TTC549 (cell line): ENCODE measurements around the gene MUSK.
"Not testable (repeated sequence)": the region's sequence is repeated elsewhere in the genome, so short reads cannot be mapped to it uniquely, and the experiment has no call there.

Experiments used
- FAIRE-seq: peaks from 2 replicates; lab custom pipeline; 2012; peaks lifted over from hg19 to GRCh38; lab: Jason Lieb, UNC

The MUSK gene

DNA sequence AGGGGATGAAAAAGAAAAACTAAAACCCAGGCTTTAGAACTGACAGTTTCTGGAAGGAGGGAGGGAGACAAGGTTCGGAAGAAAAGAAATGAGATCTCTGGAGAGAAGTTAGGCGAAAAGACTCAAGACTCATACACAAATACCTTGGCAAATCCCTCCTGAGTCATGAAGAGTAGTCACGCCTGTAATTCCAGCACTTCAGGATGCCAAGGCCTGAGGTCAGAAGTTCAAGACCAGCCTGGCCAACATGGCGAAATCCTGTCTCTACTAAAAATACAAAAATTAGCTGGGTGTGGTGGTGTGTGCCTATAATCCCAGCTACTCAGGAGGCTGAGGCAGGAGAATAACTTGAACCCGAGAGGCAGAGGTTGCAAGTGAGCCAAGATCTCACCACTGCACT is 27.3 kb downstream of the MUSK start:
- not testable (repeated sequence) for FAIRE-seq

DNA sequence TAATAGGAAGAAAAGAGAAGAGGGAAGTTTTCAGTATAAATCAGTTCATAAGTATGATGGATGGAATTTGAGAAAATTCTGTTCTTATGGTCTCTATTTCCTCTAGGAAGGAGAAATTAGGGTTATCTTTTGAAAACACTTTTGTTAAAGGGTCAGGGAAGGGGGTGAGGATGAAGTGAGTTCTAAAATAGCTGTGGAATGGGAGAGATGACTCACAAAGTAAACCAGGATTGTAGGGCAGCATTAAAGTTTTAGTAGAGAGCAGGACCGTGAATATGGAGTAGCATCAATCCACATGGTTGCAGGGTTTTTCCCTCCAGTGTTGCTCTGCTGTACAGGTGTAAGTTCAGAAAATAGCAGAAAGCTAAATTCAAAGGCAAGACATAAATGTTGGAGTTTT is 32.4 kb downstream of the MUSK start:
- no peak for FAIRE-seq

DNA sequence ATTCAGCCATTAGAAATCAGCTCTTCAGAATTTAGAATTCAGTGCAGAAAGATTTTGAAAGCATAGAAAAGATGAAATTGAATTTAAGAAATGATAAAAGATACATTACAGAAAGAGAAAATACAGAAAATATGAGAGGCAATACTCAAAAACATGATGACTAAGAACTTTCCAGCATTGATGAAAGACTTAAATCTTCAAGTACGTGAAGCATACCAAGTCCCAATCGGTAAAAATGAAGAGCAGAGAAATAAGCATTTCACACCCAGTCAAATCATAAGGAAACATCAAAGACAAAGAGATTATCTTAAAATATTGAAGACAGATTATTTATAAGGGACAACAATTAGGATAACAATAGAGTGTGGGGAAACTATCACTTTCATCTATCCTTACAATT is 35.1 kb downstream of the MUSK start:
- FAIRE-seq: no peak

DNA sequence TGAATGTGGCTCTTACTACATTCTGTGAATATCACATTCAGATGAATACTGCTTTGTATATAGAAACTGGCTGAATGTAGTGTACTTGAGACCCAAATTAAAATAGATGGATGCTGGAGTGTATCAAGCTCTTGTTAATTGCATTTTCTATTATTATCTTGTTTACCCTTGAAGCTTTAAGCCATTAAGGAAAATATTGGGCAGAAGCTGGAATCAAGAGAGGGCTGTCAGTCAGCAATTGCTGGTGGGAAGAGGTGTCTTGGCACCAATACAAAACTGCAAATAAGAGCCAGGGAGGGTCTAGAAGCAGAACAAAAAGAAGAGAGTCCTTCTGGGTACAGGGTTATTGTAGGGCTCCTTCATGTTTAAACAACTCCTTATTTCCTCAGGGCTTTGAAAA is 38.8 kb downstream of the MUSK start:
- no peak for FAIRE-seq

DNA sequence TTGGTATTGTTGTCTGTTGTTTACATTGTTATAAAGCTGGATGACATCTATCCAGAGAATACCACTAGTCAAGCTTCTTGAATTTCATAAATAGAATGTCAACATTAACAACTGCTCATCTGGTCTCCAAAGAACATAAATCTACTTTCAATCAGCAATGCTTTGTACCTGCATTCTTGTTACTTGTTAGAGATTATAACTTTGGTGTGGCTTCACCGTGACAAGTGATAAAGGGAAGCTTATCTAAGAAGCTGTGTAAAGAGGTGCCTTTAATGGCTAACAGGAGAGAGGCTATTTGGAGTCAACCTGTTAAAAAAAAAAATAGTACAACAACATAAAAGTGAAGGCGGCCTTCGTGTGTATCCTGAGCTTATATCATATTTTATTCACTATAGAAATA is 41.8 kb downstream of the MUSK start:
- FAIRE-seq: no peak

DNA sequence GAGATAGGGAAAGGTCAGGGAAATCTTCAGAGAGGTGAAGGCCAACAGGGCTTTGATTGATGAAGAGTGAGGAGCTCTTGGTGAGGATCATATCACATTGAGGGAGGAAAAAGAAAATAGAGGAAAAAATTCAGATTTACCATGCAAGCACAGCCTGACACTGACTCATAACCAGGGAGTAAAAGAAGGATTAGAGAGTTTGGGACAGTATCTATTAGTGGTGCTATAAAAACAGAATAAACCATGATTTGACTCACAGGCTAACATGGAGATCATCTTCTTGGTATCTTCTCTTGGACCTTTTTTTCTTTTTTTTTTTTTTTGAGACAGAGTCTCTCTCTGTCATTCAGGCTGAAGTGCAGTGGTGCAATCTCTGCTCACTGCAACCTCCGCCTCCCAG is 44.4 kb downstream of the MUSK start:
- FAIRE-seq: no peak

DNA sequence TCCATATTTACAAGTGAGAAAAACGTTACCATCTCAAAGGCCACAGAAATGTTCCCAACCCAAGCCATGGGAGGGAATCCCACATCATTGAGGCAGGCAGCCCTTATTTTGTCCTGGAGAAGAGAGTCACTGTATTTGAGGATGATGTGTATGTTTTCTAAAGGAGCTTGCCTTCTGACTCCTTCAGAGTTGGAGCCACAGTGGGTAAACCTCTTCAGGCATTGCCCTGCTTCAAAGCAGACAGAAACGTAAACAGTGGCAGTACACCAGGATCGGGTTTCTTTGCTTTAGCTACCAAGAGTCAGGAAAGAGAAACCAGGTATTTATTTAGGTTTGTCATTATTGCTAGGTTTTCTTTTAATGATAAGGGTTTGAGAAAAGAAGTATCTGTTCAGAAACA is 45.7 kb downstream of the MUSK start:
- FAIRE-seq: no peak

DNA sequence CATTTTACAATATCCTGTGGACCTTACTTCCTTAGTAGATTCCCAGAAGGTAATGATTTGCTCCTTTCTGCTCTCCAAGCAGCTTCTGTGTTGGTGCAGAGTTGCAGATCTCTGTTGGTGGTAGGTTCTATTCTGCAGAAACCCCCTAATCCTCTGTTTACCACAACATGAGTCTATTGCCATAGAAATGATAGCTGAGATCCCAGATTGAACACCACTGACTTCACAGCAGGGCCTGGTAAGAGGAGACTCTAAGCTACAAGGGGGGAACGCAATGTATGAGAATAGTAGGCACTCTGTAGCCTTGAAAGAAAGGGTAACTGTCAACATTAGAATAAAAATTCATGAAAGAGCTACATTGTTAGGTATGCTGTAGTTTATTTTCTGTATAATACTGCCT is 59.5 kb downstream of the MUSK start:
- FAIRE-seq: no peak

DNA sequence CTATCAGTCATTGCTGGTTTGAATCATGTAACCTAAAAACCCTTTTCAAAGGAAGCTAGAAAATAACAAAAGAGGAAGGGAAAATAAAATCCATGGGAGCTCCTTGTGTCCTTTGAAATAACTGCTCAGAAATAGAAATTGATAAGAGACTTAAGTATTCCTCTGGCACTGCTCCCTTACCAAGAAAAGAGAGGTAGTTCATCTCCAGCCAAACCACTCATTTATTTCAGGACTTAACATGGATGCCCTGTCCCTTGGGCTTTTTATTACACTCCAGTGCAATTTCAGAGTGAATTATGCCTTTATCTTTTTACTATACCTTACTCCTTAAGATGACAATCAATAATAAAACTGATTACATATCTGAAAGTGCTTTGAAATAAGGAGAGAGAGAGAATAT is 61.0 kb downstream of the MUSK start:
- FAIRE-seq: no peak

DNA sequence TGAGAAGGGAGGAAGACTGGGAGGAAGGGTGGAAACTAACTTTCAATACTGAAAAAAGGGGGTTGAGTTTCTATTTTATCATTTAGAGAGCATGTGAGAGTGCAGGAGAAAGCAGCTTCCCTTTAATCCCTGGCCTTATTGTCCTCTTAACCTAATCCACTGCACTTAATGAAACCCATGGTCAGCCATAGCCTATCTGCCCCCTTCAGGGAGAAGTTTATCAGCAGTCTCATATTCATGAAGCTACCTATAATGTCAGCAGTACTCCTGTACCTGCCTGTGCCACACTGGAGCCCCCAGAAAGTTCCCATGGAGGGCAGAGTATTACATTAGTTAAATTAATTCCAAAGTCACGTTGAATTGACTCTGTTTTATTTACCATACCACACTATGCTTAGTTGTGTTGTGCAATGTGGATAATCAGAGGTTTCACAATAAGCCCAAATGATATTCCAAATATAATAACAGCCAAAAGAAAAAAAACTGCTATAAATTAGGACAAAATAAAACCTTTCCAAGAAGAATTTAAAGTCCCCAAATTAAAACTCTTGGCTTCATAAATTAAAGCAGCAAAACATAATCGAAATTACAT is 62.9 kb downstream of the MUSK start:
- no peak for FAIRE-seq

DNA sequence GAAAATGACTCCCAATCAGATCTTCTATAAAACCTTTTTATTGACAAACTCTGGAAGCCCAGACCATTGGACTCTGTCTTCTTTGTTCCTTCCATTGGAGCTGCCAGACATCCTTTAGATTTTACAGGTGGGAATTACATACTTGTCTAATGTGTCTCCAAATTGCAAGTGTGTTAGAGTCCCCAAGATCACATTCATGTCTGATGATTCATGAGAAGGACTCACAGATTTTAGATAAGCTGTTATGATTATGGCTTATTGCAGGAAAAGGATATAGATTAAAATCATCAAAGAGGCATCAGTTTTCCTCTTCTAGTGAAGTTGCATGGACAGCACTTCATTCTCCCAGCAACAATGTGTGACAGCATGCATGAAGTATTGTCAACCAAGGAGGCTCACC is 70.4 kb downstream of the MUSK start:
- FAIRE-seq: no peak

DNA sequence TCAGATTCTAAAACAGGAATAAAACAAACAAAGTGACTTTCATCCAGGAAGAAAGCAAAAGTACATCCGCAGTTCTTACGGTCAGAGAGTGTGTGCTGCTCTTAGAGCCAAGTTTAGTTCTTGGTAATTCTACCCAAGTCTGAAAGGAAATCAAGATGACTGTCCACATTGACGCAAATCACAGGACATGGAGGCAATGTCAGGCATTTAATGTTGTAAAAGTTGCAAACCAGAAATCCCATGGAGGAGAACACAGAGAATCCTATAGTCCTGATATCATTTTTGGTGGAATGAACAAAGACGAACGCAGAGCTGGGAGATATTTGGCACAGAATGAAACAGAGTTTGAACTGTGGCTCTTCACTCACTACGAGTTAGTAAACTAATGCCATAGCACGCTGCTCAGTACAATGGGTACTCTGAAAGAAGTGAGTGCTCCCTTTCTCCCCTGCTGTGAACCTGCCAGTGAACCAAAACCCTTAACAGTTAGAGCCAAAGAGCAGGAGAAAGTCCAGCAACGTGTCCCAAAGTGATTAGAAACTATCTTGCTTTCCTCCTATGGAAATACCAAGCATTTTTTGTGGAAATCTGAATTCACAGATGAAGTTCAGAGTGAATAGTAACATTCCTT is 74.3 kb downstream of the MUSK start:
- FAIRE-seq: no peak

DNA sequence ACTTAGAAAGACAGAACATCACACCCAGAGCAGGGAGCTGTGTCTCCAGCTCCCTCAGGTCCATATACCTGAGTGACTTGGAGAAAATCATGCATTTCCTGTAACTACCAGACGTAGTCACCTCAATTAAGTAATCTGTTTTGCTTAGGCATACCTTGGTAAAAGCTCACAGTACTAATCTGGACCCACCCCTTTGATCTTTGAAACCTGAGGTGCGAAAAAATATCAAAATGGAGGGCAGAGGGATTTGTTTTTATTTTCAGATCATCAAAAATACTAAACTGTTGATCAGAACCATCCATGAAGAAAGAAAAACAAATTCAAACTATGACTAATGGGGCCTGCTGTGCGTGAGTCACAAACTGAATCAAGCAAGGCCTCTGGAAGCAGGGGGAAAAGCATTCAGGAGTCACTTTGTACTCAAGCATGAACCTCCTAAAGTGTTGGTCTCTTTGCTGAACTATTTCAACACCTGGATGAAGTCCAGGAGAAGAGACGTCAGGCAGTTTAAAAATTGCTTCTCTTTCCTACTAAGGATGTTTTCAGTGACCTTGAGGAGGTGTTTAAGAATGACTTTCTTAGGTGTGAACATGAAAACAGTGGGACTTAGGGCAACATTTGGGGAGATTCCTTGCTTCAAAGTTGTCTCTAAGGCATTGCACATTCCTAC is 76.3 kb downstream of the MUSK start:
- FAIRE-seq: no peak

DNA sequence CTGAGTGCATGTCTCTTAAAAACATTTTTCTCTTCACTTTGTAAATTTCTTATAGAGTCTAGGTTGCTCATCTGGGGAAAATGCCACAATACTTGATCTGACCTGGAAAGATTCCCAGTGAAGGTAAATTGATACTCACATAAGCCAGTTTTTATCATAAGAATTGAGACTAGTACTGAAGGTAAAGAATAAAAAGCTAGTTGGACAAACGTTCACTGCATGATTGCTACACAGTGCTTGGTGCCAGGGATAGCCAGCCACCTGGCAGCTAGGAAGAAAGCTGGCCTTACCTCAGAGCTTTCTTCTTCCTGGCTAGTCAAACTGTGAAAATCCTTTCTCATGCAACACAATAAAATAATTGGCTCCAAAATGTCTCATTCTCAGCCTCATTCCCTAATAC is 77.1 kb downstream of the MUSK start:
- no peak for FAIRE-seq

DNA sequence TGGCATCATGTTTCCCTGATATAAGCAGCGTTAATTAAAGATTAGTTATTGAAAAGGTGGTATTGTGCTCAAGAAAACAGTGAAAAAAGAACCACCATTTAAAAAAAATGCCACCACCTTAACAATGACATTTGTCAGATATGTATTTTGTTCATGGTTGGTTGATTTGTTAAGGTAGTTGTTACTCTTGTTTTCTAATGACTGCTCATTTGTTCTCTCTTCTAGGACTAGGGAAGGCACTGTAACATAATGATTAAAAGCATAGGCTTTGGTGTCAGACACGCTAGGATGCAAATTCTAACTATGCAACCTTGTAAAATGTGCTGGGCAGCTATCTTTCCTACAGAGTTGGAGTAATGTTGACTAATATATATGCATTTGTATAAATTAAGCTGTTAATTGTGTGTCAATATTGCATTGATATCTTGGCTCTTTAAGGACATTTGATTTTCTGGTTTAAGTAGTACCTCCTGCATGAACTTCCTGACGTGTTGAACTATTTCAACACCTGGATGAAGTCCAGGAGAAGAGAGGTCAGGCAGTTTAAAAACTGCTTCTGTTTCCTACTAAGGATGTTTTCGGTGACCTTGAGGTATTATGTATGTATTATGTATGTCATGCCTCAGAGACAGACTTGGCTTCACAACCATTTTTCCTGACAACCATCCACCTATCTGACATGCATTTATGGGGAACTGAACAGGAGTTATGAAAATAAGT is 77.8 kb downstream of the MUSK start:
- FAIRE-seq: no peak

DNA sequence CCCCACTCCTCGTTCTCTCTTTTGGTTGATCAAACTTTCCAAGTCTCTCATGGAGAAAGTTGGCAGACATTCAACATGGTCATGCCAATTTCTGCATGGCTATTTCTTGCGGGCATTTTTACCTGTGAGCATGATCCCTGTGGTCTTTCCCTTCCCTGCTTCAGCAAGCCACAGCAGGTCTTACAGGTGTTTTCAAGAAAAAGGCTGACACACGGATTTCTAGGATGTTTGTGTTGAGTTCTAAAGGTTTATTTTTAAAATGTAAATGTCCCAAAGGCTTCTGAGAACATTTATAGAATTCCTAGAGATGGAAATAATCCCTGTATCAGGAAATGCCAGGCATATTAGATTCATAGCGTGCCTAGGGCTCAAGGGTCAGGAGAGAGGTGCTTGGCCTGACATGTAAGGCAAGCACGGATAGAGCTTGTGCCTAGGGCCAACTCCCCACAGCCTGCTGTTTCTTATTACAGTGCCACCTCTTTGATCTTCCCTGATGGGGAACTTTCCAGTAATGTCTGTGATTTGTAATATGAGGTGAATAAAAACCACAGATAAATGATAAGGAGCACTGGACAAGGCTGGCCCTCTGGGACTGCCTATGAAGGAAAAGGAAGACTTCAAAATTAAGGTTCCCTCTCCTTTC is 79.8 kb downstream of the MUSK start:
- FAIRE-seq: no peak

DNA sequence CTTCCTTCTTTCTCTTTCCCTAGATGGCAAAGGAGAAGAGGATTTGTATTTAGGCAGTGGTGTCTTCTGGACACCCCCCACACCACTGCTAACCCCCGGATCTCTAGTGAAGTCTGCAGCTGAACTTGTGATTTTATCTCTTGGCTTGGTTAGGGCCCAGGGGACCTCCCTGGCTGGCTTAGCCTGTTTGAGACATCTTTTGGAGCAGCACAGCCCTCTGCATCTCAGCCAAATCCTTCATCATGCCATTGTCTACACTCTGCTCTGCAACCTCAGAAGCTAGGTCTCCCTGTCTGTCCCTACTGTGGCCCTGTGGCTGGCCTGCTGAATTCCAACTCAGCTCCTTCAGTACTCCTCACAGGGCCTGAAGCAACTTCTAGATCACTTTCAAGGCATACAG is 81.7 kb downstream of the MUSK start:
- no peak for FAIRE-seq

DNA sequence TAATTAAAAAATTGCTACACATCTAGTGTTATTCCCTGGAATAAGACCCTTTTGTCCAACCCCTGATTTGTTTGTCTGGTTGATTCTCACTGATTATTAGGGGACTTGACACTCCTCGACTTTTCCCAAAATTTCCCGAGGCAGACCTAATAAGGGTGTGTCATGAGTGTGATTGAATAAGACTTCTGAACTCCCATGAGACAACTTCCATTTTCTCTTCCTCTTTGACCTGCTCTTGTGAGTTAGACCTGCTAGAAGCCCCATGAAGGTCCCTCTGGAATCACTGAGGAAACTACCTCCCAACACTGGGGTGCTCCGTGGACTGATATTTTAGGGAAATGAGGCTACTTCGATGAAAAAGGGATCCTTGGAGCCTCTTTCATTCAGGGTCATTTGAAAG is 83.4 kb downstream of the MUSK start:
- no peak for FAIRE-seq

DNA sequence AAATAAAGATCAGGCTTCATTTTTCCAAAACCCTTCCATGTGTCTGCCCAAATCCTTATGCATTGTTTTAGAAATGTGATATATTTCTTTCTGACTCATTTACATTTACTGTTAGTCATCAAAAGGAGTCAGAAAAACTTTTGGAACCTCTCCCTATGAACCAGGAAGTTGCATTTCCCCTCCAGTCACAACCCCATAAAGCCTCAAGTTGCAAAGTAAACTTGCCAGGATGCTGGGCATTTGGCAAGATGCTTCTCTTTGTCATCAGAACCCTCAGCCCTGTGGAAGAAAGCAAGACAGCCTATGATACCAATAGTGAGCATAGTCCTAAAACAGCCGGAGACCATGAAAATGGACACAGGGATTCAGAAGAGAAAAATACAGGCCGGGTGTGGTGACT is 84.2 kb downstream of the MUSK start:
- no peak for FAIRE-seq

DNA sequence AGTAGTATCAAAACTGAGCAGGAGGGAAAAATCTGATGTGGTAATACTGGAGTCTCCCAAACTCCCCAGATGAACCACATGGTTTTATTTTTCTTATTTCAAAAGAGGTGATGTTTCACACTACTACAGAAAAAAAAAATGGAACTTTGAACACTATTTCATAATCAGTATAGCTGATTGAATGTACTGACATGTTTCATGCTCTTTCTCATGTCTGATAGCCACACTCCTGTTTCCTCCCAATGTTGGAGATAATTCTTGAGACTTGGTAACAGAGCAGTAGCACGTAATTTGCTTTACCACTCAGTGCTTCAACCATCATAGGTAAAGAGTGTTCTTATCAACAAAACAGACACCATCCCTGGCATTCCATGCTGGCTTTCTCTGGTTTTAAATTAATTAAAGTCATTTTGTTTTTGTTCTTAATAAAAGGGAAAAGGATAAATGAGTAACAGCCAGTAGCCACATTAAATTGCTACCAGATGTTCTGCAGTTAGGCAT is 85.2 kb downstream of the MUSK start:
- FAIRE-seq: no peak

DNA sequence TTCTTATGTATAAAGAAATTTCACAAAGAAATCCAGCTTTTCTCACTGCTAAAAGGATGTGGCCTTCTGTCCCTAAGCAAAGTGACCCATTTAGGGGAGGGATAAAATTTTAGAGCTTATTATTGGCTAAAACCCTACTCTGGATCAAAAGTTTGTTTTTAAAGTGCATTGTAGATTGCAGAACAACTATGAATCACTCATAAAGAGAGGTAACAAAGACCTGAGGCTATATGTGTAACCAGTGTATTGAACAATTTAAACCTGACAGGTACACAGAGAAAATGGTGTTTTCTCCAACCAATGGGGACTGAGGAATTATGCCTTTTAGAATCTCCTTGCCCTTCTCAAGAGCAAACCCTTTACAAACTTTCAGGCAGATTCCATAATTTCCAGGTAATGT is 86.6 kb downstream of the MUSK start:
- no peak for FAIRE-seq

DNA sequence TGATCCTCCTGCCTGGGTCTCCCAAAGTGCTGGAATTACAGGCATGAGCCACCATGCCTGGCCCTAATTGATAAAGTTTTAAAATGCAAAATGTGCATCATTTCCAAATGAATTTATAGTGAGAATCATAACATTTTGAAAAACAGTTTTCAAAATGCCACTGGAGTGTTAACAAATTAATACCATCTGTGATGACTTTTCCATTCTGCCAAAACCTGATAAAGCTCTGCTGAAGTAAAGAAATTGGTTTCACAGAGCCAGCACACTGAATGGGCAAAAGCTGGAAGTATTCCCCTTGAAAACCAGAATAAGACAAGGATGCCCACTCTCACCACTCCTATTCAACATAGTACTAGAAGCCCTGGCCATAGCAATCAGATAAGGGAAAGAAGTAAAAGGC is 89.6 kb downstream of the MUSK start:
- FAIRE-seq: no peak

DNA sequence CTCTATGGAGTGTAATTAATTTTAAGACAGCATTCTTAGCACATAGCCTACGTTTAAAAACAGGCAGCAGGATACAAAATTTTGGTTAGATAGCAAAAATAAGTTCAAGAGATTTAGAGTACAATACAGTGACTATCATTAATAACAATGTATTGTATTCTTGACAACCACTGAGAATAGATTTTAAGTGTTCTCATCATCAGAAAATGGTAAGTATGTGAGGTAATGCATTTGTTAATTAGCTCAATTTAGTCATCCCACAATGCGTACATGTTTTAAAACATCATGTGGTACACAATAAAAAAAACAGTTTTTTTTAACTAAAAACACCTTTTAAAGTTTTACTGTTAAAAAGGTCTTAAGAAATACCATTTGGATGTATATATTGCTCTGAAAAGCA is 94.2 kb downstream of the MUSK start:
- no peak for FAIRE-seq
